COLO829 (cell line): ENCODE results near the gene RPL34.

Experiments used
- DNase-seq: peaks from one replicate; pipeline ENCODE4 v3.0.0; 2012; ENCODE audit warnings: low spot score

Gene RPL34

GRCh38 chr4:108624263-108625056, 4.1 kb downstream of the RPL34 start:
- no peak for DNase-seq

GRCh38 chr4:108626056-108626455, 5.7 kb downstream of the RPL34 start:
- no peak for DNase-seq

- no peak for DNase-seq
Measured at GRCh38 chr4:108628411-108628810, 8.0 kb downstream of the RPL34 start.

- DNase-seq = no peak
Measured at GRCh38 chr4:108635070-108635655, 14.8 kb downstream of the RPL34 start.

- no peak for DNase-seq
Measured at GRCh38 chr4:108636246-108636645, 15.9 kb downstream of the RPL34 start.

GRCh38 chr4:108637856-108638255, 17.5 kb downstream of the RPL34 start:
- DNase-seq = no peak

GRCh38 chr4:108644237-108644636, 23.9 kb downstream of the RPL34 start:
- DNase-seq = peak; percentile 50

GRCh38 chr4:108646706-108647105, 26.3 kb downstream of the RPL34 start:
- DNase-seq = no peak

GRCh38 chr4:108649863-108650211, 29.5 kb downstream of the RPL34 start:
- DNase-seq = no peak

GRCh38 chr4:108650212-108651013, 30.0 kb downstream of the RPL34 start, which contains the start of gene OSTC:
Gene OSTC (plus strand): TSS chr4:108650599. CDS start chr4:108650656, 57 bp downstream.
- peak; percentile 97 for DNase-seq

GRCh38 chr4:108651014-108651791, 30.8 kb downstream of the RPL34 start:
- DNase-seq = peak; percentile 63

- no peak for DNase-seq
Measured at GRCh38 chr4:108662629-108663028, 42.3 kb downstream of the RPL34 start.

- no peak for DNase-seq
Measured at GRCh38 chr4:108674356-108674977, 54.1 kb downstream of the RPL34 start.
